Measurements from ENCODE around the gene ZNF512B. TPM values are rescaled to one million over a fixed set of nuclear protein-coding genes. Genes with fewer than 3 reads are reported as not detected.

The ZNF512B gene
- total RNA-seq, 1 experiment from 2014 or later: 10.3 TPM

DNA sequence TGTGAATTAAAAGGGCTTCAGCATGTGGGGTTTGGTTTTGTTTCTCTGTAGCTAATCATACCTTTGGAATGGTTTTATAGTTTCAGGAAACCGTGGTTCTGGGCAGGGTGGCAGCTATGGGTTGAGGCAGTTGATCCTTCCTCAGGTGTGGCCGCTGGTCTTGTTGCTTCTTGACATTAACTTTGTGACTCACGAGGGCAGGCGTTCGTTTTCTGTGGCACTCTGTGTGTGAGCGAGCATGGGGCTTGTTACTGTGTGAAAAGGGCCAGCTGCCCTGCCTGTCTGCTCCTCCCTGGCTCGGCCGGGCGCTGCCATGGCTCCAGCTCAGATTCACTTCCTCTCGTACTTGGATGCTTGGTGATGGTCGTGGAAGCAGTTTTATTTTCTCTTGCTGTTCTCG is 58.6 kb downstream of the ZNF512B start:
- Histone ChIP-seq H3K36me3 (ENCODE audit: control insufficient read depth in 1 of 2, insufficient read depth in 2 of 2, low read length in 2 of 2) (no peaks in the 10 kb centered on the region), H3K4me2 (ENCODE audit: low read length) (peak overlapping the region; percentile 28), H3K4me3 (replicated peaks in 1 of 2; ENCODE audit: low read depth in 1 of 2, low read length in 2 of 2) (no peak overlapping the region), H3K27me3 (ENCODE audit: insufficient read depth, low read length) (no peaks in the 10 kb centered on the region), H3K9me3 (ENCODE audit: control insufficient read depth in 1 of 2, insufficient read depth in 1 of 2, low read depth in 1 of 2, low read length in 2 of 2) (no peaks in the 10 kb centered on the region), H3K79me2 (ENCODE audit: insufficient read depth, low read length) (peaks cover 97% of the 10 kb centered on the region), H3K9me2 (ENCODE audit: insufficient read depth) (no peaks in the 10 kb centered on the region), H2AFZ (ENCODE audit: low read depth, low read length, poor library complexity, severe bottlenecking) (no peak overlapping the region), H3K27ac (ENCODE audit: low read depth, low read length) (peak overlapping the region; percentile 22; the same call in 1 of the 2 replicates), H3K9ac (ENCODE audit: low read length) (peak overlapping the region; percentile 18; the same call in 1 of the 2 replicates), H4K20me1 (ENCODE audit: insufficient read depth) (no peaks in the 10 kb centered on the region; the same call in 1 of the 2 replicates), H3K4me1 (ENCODE audit: control insufficient read depth in 1 of 2, insufficient read depth in 2 of 2, low read length in 2 of 2) (peaks cover 4 to 38% of the 10 kb centered on the region in 2 experiments; a peak in 3 of 4 replicates)
- peak; percentile 12 for DNase-seq (ENCODE audit: low read depth, low spot score)
- ChIA-PET CTCF (no interaction called here), RAD21 (ENCODE audit: low non-redundant PET in 1 of 2, low total read pairs in 2 of 2, uncharacterized antibody in 2 of 2, unreplicated experiment in 2 of 2) (no interaction called here), POLR2A (no interaction called here)
- no TSS peak for BruUV-seq (replicated peaks)
- no peak for TF ChIP-seq EZH2 (IDR thresholded peaks at IDR 0.05)
- TF ChIP-seq, protein P1, sequence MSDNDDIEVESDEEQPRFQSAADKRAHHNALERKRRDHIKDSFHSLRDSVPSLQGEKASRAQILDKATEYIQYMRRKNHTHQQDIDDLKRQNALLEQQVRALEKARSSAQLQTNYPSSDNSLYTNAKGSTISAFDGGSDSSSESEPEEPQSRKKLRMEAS (IDR thresholded peaks at IDR 0.05): peak; percentile 14; the same call in 1 of the 2 replicates
- intact Hi-C loops (cut with micrococcal nuclease): no loop called here
- ATAC-seq: 0 out of 2 replicates have a peak, but pooled peaks have one; percentile 35

GRCh38 chr20:63908008-63908682 is 61.6 kb downstream of the ZNF512B start:
- H3K9me3 ChIP-seq (ENCODE audit: control insufficient read depth in 1 of 2, insufficient read depth in 1 of 2, low read depth in 1 of 2, low read length in 2 of 2): no peaks in the 10 kb centered on the region
- H3K36me3 ChIP-seq (ENCODE audit: control insufficient read depth in 1 of 2, insufficient read depth in 2 of 2, low read length in 2 of 2): no peaks in the 10 kb centered on the region
- no peak for DNase-seq (ENCODE audit: low read depth, low spot score)
- H3K9ac ChIP-seq (ENCODE audit: low read length): no peak overlapping the region
- ChIA-PET CTCF (no interaction called here), RAD21 (ENCODE audit: low non-redundant PET in 1 of 2, low total read pairs in 2 of 2, uncharacterized antibody in 2 of 2, unreplicated experiment in 2 of 2) (no interaction called here), POLR2A (no interaction called here)
- H4K20me1 ChIP-seq (ENCODE audit: insufficient read depth): peaks cover 5% of the 10 kb centered on the region; the same call in 1 of the 2 replicates
- H3K27ac ChIP-seq (ENCODE audit: low read depth, low read length): no peak overlapping the region
- no peak overlapping the region for H2AFZ ChIP-seq (ENCODE audit: low read depth, low read length, poor library complexity, severe bottlenecking)
- H3K4me1 ChIP-seq (ENCODE audit: control insufficient read depth in 1 of 2, insufficient read depth in 2 of 2, low read length in 2 of 2): peaks cover 16 to 50% of the 10 kb centered on the region in 2 experiments
- no peak overlapping the region for H3K4me2 ChIP-seq (ENCODE audit: low read length)
- H3K4me3 ChIP-seq (replicated peaks in 1 of 2; ENCODE audit: low read depth in 1 of 2, low read length in 2 of 2): no peak overlapping the region
- ATAC-seq: peak; percentile 35; the same call in 1 of the 2 replicates
- intact Hi-C loops (cut with micrococcal nuclease): no loop called here
- BruUV-seq (replicated peaks): no TSS peak
- H3K27me3 ChIP-seq (ENCODE audit: insufficient read depth, low read length): no peaks in the 10 kb centered on the region
- H3K9me2 ChIP-seq (ENCODE audit: insufficient read depth): no peaks in the 10 kb centered on the region
- peaks cover 98% of the 10 kb centered on the region for H3K79me2 ChIP-seq (ENCODE audit: insufficient read depth, low read length)
- TF ChIP-seq, protein P2, sequence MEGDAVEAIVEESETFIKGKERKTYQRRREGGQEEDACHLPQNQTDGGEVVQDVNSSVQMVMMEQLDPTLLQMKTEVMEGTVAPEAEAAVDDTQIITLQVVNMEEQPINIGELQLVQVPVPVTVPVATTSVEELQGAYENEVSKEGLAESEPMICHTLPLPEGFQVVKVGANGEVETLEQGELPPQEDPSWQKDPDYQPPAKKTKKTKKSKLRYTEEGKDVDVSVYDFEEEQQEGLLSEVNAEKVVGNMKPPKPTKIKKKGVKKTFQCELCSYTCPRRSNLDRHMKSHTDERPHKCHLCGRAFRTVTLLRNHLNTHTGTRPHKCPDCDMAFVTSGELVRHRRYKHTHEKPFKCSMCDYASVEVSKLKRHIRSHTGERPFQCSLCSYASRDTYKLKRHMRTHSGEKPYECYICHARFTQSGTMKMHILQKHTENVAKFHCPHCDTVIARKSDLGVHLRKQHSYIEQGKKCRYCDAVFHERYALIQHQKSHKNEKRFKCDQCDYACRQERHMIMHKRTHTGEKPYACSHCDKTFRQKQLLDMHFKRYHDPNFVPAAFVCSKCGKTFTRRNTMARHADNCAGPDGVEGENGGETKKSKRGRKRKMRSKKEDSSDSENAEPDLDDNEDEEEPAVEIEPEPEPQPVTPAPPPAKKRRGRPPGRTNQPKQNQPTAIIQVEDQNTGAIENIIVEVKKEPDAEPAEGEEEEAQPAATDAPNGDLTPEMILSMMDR (IDR thresholded peaks at IDR 0.05 in 2 of 3, conservative IDR thresholded peaks at IDR 0.05 in 1 of 3; ENCODE audit: borderline replicate concordance in 1 of 3, insufficient read depth in 1 of 3, low read depth in 2 of 3, low read length in 2 of 3): no peak
- no peak for TF ChIP-seq RAD21 (IDR thresholded peaks at IDR 0.05; ENCODE audit: low read depth)
- TF ChIP-seq REST (IDR thresholded peaks at IDR 0.05; ENCODE audit: low read depth): no peak
- TF ChIP-seq JUND (IDR thresholded peaks at IDR 0.05): no peak
- no peak for TF ChIP-seq ELF1 (IDR thresholded peaks at IDR 0.05; ENCODE audit: borderline replicate concordance, low read depth)
- TF ChIP-seq ZNF274 (IDR thresholded peaks at IDR 0.05; ENCODE audit: low read depth, low read length): no peak

Data from HCT116 (cell line).